GM10847 (cell line): ENCODE data around the gene IPO13.

ENCODE experiments used
- POLR2A ChIP-seq: IDR thresholded peaks from 2 replicates; pipeline ENCODE4 v1.6.1; 2011; ENCODE audit not compliant: insufficient read length; ENCODE audit errors: extremely low read depth

Gene IPO13

DNA sequence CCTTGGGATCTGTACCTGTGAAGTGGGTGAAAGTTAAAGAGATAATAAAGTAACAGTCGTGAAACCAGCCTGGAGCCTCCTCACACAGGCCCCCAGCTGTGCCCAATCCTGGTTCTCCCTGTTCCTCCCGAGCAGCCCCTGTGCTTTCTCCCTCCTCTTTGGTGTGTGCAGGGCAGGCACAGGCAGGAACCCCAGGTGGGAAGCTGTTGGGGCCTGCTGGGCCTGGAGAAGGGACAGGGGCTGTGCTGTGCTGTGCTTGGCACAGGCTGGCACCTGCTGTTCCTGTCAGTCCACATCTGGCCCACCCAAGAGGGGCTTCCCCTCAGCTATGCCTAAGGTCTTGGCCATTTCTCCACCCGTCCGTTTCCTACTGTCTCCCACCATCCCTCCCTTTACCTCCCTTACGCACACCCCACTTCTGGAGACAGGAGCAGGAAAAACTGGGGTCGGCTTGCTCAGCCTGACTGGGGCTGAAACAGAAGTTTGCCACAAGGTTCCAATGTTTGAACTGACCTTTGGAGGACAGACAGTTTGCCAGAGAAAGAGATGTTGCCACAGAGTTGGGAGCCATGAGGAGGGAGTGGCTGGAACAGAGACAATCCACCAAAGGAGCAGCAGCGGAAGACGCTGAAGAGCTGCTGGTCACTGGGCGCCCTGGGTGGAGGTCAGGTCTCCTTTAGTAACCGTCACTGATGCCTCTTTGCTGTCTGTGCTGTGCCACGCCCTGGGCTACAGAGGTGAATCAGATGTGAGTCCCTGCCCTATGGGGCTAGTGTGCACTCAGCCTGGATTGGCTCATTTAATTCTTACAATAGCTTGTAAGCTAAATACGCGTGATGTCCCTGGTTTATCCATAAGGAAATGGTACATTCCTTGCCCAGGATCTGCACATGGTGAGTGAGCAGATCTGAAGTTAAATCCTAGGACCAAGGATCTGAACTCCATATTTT lies 31.9 kb upstream of the IPO13 start:
- no peak for TF ChIP-seq POLR2A

DNA sequence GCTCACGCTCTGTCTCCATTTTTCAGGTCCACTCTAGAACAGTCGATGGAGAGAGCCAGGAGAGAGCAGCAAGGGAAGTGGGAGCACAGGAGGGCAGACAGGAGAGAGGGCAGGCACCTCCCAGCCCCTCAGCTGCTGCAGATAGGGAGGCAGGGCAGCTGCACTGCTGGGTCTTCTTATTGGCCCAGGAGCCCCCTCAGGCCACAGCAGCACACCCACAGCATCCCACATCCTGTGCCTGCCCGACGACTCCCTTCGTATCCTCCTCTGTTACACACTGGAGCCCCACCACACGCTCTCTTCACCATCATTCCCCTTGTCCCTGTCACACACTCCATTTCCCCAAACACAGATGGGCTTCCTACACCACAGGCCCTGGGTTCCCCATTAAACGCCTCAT lies 26.8 kb upstream of the IPO13 start:
- TF ChIP-seq POLR2A = no peak

DNA sequence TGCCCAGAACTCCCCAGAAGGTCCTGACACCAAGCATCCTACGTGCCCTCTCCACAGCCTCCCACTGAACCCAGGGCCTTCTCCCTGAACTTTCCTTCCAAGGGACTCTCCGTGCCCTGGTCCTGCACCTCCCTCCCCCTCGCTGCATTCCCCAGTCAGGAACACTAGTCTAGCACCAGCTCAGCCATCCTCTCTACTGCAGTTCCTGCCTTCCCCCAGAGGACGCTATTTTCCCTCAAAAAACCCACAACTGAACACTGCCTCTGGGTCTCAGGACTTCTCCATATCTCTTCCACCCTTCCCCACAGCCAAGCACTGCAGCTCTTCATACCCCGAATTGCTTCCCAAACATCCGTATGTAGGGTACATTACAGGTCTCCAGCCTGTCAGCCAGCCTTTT lies 25.7 kb upstream of the IPO13 start:
- no peak for TF ChIP-seq POLR2A

DNA sequence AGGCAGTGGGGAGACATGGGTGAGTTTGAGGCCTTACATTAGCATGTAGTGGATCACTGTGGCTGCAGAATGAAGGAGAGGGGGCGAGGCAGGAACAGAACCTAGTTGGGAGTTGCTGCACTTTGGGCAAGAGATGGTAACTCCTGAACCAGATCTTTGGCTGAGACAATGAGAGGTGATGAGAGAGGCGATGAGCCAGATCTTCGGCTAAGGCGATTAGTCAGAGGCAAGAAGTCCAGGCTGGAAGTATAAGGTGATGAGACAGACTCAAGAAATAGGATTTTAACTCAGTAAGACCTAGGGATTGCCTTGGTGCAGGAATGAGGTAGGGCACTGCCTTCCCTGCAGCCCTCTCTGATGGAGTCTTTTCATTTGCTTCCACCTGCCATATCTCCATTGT lies 22.2 kb upstream of the IPO13 start:
- no peak for TF ChIP-seq POLR2A

DNA sequence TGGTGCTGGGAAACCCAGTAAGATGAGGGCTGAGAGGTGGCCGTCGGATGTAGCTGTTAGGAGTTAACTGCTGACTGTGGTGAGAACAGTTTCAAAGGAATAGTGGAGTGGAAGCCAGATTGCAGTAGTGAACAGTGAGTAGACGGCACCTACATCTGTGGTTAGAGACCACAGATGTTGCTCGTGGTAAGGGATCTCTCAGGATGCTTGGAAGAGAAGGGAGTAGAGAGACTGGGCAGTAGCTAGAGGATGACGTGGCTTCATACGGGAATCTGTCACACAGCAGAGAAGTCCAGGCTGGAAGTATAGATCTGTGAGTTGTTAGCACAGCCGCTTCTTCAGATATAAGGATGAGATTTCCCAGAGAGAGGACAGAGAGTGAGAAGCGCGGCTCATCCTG lies 20.9 kb upstream of the IPO13 start:
- TF ChIP-seq POLR2A = no peak

DNA sequence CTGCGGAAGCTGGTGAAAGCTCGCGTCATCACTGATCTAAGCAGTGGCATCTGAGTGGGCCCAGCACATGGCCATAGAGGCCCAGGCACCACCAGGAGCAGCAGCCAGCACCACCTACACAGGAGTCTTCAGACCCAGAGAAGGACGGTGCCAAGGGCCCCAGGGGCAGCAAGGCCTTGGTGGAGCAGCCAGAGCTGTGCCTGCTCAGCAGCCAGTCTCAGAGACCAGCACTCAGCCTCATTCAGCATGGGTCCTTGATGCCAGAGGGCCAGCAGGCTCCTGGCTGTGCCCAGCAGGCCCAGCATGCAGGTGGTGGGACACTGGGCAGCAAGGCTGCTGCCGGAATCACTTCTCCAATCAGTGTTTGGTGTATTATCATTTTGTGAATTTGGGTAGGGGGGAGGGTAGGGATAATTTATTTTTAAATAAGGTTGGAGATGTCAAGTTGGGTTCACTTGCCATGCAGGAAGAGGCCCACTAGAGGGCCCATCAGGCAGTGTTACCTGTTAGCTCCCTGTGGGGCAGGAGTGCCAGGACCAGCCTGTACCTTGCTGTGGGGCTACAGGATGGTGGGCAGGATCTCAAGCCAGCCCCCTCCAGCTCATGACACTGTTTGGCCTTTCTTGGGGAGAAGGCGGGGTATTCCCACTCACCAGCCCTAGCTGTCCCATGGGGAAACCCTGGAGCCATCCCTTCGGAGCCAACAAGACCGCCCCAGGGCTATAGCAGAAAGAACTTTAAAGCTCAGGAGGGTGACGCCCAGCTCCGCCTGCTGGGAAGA lies 16.4 kb upstream of the IPO13 start:
- no peak for TF ChIP-seq POLR2A

DNA sequence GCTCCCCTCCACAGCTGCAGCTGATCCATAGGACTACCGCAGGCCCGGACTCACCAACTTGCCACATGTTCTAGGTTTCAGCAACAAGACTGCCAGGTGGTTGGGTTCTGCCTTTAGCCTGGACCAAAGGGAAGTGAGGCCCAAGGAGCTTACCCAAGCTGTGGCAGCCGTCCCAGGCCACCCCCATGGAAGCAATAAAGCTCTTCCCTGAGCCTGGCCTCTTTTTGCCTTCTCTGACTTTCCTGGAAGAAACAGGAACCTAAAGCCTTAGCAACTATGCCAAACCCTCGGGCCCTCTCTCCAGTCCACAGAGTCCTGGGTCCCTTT lies 15.8 kb upstream of the IPO13 start:
- TF ChIP-seq POLR2A = no peak

DNA sequence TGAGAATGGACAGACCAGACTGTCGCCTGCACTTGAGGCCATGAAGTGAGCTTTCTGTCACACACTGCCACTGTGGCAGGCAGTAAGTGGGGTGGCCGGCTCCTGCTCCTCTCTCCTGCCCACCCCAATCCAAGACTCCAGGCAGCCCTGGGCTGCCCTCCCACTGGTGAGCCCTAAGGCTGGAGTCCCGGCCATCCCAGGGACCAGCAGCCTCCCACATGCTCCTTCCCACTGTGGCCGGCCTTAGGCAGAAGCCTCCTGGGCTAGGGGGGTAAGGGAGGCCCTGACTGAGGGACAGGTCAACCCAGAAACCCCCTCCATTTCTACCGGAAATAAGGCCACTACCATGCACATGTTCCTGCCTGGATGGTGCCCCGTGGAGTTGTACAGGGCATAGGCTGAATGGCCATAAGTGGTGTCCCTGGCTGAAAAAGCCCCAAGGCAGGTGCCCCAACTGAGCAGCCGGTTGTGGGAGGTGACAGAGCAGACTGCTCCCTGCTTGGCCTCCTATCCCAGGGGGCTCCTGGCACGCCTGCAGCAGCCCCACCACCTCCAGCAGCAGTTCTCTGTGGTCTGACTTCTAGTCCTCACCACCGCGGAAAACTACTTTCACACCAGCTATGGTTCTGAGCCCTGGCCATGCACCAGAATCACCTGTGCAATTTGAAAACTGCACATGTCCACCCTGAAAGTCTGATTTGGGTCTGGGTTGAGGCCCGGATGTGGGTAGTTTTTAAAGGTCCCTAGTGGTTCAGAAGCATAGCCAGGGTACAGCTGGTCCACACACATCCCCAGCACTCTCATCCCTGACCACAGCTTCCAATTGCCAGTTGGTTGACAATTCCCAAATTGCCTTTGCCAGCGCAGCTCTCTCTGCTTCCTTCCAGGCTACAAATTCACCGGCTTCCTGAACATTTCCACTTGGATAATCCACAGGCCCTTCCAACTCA lies 14.8 kb upstream of the IPO13 start:
- TF ChIP-seq POLR2A = no peak

DNA sequence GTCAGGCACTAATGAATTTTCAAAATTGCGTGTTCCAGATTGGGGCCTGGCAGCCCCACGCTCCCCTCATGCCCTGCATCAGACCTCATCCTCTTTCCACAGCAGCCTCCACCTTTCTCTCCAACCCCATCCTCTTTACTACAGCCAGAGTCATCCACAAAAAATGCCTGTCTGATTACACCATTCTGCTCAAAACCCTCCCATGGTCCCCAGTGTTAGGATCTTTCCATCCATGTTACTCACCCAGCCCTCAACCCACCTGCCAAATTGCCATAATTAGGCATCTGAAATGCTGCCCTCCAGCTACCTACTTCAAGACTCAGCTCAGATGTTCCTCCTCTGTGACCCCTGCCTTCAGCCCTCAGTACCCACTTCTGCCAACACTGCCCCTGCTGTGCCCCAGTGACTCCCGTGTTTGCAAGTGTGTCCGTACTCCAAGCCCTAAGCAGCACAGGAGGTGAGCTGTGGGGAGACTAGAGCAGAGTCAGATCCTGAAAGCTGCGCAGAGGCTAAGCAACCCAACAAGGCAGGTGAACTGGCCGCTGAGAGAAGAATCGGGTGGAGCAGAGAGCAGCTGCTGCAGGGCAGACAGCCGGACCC lies 13.9 kb upstream of the IPO13 start:
- TF ChIP-seq POLR2A = no peak

DNA sequence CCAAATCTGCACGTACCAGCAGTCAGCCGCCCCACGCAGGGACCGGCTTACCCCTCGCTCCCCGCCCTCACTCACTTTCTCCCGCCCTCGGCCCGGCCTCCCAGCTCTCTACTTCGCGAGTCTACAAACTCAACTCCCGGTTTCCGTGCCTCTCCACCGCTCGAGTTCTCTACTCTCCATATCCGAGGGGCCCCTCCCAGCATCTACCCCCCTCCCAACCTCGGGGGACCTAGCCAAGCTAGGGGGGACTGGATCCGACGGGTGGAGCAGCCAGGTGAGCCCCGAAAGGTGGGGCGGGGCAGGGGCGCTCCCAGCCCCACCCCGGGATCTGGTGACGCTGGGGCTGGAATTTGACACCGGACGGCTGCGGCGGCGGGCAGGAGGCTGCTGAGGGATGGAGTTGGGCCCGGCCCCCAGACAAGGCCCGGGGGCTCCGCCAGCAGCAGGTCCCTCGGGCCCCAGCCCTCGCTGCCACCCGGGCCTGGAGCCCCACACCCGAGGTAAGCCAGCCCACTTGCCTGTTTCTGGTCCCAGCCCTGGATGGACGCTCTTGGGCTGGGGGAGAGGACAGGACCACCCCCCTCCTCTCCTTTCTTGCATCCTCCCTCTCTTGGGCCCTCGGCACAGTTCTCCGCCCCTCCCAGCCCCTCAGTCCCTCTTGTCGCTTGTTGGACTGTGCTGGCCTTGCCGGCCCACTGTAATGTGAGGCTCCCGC lies 13.2 kb upstream of the IPO13 start, which contains the start of gene ARTN:
Gene ARTN, plus strand, starts transcription at position 416 of the 715 bp plus-strand sequence. CDS start 1,856 bp downstream, outside the sequence.
- no peak for TF ChIP-seq POLR2A

DNA sequence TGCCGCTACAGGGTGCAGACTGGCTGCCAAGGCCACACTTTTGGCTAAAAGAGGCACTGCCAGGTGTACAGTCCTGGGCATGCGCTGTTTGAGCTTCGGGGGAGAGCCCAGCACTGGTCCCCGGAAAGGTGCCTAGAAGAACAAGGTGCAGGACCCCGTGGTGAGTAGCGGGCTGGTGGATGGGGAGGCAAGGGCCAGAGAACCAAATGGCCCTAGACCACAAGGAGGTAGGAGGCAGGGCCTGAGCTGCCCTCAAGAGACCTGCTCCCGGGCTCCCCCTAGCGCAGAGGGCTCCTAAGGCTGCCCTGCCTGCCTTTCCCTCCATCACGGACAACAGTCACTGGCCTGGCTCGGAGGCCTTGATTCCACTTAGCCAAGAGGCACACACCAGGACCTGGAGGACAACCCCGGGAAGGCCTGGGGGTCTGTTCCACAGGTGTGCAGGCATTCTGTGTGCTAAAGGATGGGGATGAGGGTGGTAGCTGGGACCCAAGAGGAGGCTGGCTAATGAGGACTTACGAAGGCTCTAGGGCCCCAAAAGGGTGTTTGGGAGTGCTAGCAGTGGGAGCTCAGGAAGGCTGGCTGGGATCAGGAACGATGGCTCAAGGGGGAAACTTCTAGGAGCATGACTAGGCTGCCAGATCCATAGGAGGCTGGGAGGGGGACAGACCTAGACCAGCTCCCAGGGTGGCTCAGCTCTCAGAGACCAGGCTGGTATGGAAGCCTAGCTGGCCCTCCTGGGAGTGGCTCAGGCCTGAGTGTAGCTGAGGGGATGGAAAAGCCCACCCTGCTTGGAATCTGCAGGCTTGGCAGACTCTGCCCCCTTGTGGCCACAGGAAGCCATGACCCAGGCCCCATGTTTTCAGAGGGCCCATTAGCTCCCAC lies 12.4 kb upstream of the IPO13 start:
- TF ChIP-seq POLR2A = no peak

DNA sequence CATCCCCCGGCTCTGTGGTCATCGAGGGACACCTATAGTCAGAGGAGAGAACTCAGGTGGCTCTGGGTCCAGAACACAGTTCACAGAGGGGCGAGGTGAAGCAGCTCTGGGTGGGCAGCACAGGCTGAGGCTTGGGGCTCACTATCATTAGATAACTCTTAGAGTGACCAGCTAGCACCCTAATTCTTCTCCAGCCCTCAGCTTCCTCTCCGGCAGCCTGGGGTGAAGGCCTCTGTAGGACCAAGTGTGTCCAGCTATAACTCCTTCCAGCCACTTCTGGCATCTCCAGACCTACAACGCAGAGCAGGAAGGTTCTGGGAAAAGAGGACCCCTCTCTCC lies 11.8 kb upstream of the IPO13 start:
- no peak for TF ChIP-seq POLR2A

DNA sequence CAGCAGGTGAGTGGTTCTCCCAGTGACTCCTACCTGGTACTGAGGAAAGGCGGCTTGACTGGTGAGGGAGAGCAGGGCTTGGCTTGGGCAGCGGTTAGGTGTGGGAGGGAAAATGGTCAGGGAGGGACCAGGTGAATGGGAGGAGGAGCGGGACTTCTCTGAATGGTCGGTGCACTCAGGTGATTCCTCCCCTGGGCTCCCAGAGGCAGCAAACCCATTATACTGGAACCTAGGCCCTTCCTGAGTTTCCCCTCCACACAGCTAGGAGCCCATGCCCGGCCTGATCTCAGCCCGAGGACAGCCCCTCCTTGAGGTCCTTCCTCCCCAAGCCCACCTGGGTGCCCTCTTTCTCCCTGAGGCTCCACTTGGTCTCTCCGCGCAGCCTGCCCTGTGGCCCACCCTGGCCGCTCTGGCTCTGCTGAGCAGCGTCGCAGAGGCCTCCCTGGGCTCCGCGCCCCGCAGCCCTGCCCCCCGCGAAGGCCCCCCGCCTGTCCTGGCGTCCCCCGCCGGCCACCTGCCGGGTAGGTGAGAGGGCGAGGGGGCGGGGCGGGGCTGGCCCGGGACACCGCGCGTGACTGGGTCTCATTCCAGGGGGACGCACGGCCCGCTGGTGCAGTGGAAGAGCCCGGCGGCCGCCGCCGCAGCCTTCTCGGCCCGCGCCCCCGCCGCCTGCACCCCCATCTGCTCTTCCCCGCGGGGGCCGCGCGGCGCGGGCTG lies 10.9 kb upstream of the IPO13 start:
- TF ChIP-seq POLR2A = no peak
